ENCODE measurements around the gene NKRF.

- no peak for TF ChIP-seq ZNF644 (tag; IDR thresholded peaks at IDR 0.05; ENCODE audit: low read depth)
- TF ChIP-seq, protein P1, sequence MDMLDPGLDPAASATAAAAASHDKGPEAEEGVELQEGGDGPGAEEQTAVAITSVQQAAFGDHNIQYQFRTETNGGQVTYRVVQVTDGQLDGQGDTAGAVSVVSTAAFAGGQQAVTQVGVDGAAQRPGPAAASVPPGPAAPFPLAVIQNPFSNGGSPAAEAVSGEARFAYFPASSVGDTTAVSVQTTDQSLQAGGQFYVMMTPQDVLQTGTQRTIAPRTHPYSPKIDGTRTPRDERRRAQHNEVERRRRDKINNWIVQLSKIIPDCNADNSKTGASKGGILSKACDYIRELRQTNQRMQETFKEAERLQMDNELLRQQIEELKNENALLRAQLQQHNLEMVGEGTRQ (CRISPR knock-in tag; IDR thresholded peaks at IDR 0.05), result no peak
- no peak for TF ChIP-seq TARDBP (IDR thresholded peaks at IDR 0.05)
- no peak for TF ChIP-seq SMC3 (conservative IDR thresholded peaks at IDR 0.05; ENCODE audit: insufficient read depth, low read depth, low read length)
- no peak for TF ChIP-seq CTCF (IDR thresholded peaks at IDR 0.05 in 2 of 3, conservative IDR thresholded peaks at IDR 0.05 in 1 of 3; ENCODE audit: insufficient read depth in 2 of 3, low read depth in 1 of 3, low read length in 3 of 3)
- no peak for TF ChIP-seq RFX5 (IDR thresholded peaks at IDR 0.05; ENCODE audit: low read depth, low read length)
- no peak for TF ChIP-seq FOXM1 (IDR thresholded peaks at IDR 0.05; ENCODE audit: low read depth)
- no peak for TF ChIP-seq FOXM1 (CRISPR knock-in tag; IDR thresholded peaks at IDR 0.05; ENCODE audit: low read depth)
- TF ChIP-seq TAF1 (IDR thresholded peaks at IDR 0.05; ENCODE audit: control insufficient read depth, extremely low read depth, insufficient read depth, low read length, severe bottlenecking), result no peak
- no peak for TF ChIP-seq POLR2A (conservative IDR thresholded peaks at IDR 0.05)
- TF ChIP-seq FOXK2 (conservative IDR thresholded peaks at IDR 0.05 in 1 of 2, IDR thresholded peaks at IDR 0.05 in 1 of 2; ENCODE audit: low read depth in 2 of 2), result no peak
- no peak for TF ChIP-seq ZKSCAN1 (IDR thresholded peaks at IDR 0.05; ENCODE audit: low read depth, low read length)
- TF ChIP-seq ZNF3 (CRISPR knock-in tag; IDR thresholded peaks at IDR 0.05), result no peak
Measured at GRCh38 chrX:119624417-119624816, 18.2 kb upstream of the NKRF start.
